ENCODE measurements around the gene EFHC2.

DNA sequence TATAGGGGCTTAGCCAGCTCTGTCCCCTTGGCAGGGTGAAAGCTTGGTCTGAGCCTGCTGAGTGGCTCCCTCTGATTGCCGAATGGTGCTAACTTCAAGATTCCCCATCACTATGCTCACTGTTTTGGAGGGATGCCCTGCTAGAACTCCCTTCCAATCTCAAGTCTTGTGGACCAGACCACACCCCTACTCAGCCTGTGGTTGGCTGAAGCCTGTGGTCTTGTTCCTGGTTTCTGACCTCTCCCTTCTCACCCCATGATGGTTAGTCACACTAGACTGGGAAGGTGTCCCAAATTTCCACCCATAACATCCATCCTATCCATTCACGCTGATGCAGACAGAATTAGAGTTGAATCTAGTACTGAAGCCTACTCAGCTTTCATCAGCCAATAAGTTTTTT lies 185.6 kb downstream of the EFHC2 start:
- TF ChIP-seq, protein P1, sequence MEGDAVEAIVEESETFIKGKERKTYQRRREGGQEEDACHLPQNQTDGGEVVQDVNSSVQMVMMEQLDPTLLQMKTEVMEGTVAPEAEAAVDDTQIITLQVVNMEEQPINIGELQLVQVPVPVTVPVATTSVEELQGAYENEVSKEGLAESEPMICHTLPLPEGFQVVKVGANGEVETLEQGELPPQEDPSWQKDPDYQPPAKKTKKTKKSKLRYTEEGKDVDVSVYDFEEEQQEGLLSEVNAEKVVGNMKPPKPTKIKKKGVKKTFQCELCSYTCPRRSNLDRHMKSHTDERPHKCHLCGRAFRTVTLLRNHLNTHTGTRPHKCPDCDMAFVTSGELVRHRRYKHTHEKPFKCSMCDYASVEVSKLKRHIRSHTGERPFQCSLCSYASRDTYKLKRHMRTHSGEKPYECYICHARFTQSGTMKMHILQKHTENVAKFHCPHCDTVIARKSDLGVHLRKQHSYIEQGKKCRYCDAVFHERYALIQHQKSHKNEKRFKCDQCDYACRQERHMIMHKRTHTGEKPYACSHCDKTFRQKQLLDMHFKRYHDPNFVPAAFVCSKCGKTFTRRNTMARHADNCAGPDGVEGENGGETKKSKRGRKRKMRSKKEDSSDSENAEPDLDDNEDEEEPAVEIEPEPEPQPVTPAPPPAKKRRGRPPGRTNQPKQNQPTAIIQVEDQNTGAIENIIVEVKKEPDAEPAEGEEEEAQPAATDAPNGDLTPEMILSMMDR (IDR thresholded peaks at IDR 0.05), result no peak
- TF ChIP-seq POLR2A (IDR thresholded peaks at IDR 0.05), result no peak
